Measurements from ENCODE around the gene SLC25A17.

Gene SLC25A17

GRCh38 chr22:40747361-40747760 is 71.8 kb downstream of the SLC25A17 start:
- H3K4me3 Mint-ChIP-seq: peak overlapping the region in 1 of 3 experiments; percentile 3
- peaks cover 3% of the 10 kb centered on the region for H3K27me3 Mint-ChIP-seq (ENCODE audit: low read depth)
- no peak for TF ChIP-seq CTCF (IDR thresholded peaks at IDR 0.05; ENCODE audit: unreplicated experiment in 3 of 3)
- no peaks in the 10 kb centered on the region for H3K9me3 Mint-ChIP-seq
- H3K27ac Mint-ChIP-seq: peak overlapping the region in 2 of 3 experiments; percentile 24 to 78
- peaks cover 16% of the 10 kb centered on the region for H3K4me1 Mint-ChIP-seq
- no peaks in the 10 kb centered on the region for H3K36me3 Mint-ChIP-seq (ENCODE audit: low read depth)

- H3K27me3 Mint-ChIP-seq (ENCODE audit: low read depth): peaks cover 3% of the 10 kb centered on the region
These were observed 72.5 kb downstream of the SLC25A17 start for GRCh38 chr22:40746428-40747220.

GRCh38 chr22:40743768-40744167 is 75.4 kb downstream of the SLC25A17 start:
- no peaks in the 10 kb centered on the region for H3K9me3 Mint-ChIP-seq
- H3K36me3 Mint-ChIP-seq (ENCODE audit: low read depth): no peaks in the 10 kb centered on the region
- H3K27ac Mint-ChIP-seq: no peak overlapping the region
- no peak overlapping the region for H3K4me3 Mint-ChIP-seq
- H3K27me3 Mint-ChIP-seq (ENCODE audit: low read depth): no peaks in the 10 kb centered on the region
- TF ChIP-seq CTCF (IDR thresholded peaks at IDR 0.05; ENCODE audit: unreplicated experiment in 3 of 3): no peak
- peaks cover 4% of the 10 kb centered on the region for H3K4me1 Mint-ChIP-seq

More at GRCh38 chr22:40746428-40747220, 72.5 kb downstream of the SLC25A17 start:
- no peak for TF ChIP-seq CTCF (IDR thresholded peaks at IDR 0.05; ENCODE audit: unreplicated experiment in 3 of 3)
- Mint-ChIP-seq H3K4me1 (peaks cover 16% of the 10 kb centered on the region), H3K4me3 (no peak overlapping the region), H3K9me3 (no peaks in the 10 kb centered on the region), H3K27ac (peak overlapping the region in 1 of 3 experiments; percentile 45), H3K36me3 (ENCODE audit: low read depth) (no peaks in the 10 kb centered on the region)

GRCh38 chr22:40741116-40741515 is 78.0 kb downstream of the SLC25A17 start:
- H3K27ac Mint-ChIP-seq: no peak overlapping the region
- TF ChIP-seq CTCF (IDR thresholded peaks at IDR 0.05; ENCODE audit: unreplicated experiment in 3 of 3): no peak
- no peaks in the 10 kb centered on the region for H3K9me3 Mint-ChIP-seq
- H3K27me3 Mint-ChIP-seq (ENCODE audit: low read depth): no peaks in the 10 kb centered on the region
- no peaks in the 10 kb centered on the region for H3K36me3 Mint-ChIP-seq (ENCODE audit: low read depth)
- no peak overlapping the region for H3K4me3 Mint-ChIP-seq
- H3K4me1 Mint-ChIP-seq: no peaks in the 10 kb centered on the region

- Mint-ChIP-seq H3K36me3 (ENCODE audit: low read depth) (no peaks in the 10 kb centered on the region), H3K27ac (peak overlapping the region in 2 of 3 experiments; percentile 2 to 32), H3K9me3 (no peaks in the 10 kb centered on the region)
These were observed 79.4 kb downstream of the SLC25A17 start for GRCh38 chr22:40739721-40740120.

More at GRCh38 chr22:40739721-40740120, 79.4 kb downstream of the SLC25A17 start:
- TF ChIP-seq CTCF (IDR thresholded peaks at IDR 0.05; ENCODE audit: unreplicated experiment in 3 of 3): no peak
- no peak overlapping the region for H3K4me3 Mint-ChIP-seq
- no peaks in the 10 kb centered on the region for H3K4me1 Mint-ChIP-seq
- H3K27me3 Mint-ChIP-seq (ENCODE audit: low read depth): no peaks in the 10 kb centered on the region

Data from nephron (organoid).